SW480 (cell line): ENCODE data around the gene TRABD2A.
"Not testable (repeated sequence)": the region's sequence is repeated elsewhere in the genome, so short reads cannot be mapped to it uniquely, and the experiment has no call there.

ENCODE experiments used
- DNase-seq: peaks from one replicate; pipeline ENCODE4 v3.0.0-alpha.2; 2016; ENCODE audit warnings: low spot score

TRABD2A gene

DNA sequence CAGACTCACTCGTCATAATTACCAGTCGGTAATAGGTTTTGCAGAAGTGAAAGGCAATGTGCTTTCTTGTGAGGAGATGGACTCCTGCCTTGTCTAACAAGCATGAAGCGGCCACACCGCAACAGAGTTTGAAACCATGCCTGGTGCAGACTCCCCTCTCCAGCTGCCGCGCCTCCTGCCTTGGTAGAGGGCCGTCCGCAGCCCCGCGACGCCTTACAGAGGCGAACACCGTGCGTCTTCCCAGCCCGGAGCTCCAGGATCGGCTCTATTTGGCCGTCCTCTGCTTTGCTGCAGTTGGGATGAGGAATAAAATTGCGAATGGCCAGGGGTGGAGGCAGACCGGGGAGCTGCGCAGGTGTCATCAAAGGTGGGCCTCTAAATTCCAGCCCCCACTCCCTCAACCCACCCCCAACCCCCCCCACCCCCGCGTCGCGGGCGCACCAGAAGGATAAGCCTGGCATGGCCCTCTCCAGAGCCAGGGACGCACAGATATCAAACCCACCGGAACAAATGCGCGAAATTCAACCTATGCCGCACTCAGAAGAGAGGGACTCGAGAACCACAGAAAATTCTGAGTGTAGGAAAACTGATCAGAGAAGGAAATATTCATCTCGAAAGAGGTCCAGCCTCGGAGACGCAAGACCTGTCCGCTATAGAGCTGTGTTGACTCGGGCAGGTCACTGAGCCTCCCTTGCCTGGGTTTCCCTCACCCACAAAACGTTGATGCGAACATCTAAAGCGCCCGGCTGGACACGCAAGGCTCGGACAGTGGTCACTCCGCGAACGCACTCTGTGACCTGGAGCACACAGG is 1.1 kb downstream of the TRABD2A start:
- no peak for DNase-seq

DNA sequence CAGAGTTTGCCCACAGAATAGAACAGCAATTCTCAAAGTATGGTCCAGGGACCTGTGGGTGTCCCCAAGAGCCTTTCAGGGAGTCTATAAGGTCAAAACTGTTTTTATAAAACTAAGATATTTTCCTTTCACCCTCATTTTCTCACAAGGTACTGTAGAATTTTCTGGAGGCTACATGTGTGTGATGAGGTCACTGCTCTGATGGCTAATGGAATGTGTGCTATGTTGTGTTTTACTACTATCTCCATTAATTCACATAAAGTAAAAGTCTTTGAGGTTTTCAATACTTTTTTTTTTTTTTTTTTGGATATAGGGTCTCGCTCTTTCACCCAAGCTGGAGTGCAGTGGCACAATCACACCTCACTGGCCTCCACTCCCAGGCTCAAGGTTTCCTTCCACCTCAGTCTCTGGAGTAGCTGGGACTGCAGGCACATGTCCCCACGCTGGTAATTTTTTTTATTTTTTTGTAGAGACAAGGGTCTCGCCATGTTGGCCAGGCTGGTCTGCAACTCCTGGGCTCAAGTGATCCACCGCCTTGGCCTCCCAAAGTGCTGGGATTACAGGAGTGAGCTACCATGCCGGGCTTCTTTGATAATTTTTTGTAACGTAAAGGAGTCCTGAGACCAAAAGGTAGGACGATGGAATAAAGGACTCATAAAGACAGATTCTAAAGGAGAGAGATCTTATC is 1.8 kb downstream of the TRABD2A start:
- no peak for DNase-seq

DNA sequence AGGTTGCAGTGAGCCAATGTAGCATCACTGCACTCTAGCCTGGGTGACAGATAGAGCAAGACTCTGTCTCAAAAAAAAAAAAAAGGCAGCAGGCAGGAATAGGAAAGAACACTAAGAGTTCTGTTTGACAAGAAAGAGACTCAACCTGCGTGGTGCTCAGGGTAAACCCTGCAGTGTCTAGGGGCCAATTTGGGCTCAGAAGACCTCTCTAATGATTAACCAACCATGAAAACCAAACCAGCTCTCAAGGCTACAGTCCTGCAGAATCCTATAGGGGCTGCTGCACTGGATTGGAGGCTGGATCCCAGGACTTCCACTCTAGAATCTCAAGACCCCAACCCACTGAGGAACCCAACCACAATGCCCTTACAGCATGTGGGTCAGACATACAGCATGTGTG is 2.4 kb downstream of the TRABD2A start:
- no peak for DNase-seq

DNA sequence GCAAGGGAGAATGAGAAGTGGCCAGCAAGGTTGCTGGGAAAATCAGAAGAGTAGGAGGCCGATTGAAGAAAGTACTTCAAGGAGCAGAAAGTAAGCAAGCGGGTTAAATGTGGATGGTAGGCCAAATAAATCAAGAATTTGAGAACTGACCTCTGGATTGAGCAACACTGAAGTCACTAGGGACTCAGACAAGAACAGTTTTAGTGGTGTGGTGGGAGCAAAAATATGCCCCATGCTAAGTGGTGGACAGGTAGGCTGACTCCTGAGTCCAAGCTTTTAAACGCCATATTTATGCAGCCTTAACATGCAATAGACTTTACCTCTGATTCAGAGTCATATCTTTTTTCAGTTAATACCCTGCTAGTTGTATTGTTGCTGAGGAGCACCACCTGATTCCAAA is 4.5 kb downstream of the TRABD2A start:
- DNase-seq = no peak

DNA sequence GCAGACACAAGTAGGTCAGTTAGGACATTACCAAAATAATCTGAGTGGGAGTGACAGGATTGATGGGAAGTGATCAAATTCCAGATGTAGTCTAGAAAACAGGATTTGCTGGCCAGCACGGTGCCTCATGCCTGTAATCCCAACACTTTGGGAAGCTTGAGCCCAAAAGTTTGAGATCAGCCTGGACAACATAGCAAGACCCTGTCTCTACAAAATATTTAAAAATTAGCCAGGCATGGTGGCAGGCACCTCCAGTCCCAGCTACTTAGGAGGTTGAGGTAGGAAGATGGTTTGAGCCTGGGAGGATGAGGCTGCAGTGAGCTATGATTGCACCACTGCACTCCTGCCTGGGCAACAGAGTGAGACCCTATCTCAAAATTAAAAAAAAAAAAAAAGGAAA is 5.3 kb downstream of the TRABD2A start:
- DNase-seq = not testable (repeated sequence)

DNA sequence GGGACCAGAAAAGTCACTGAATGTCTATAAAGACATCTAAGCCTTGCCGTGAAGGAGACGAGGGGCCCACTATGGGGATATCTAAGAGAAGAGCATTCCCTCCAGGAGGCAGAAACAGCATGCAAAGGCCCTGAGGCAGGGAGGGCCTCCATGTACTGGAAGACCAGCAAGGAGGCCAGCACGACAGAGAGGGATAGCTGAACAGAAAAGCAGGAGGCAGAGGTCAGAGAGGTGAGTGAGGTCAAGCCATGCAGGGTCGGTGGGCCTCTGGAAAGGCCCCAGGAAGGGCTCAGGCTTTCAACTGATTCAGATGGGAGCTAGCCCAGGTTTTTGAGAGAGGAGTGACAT is 5.7 kb downstream of the TRABD2A start:
- no peak for DNase-seq

DNA sequence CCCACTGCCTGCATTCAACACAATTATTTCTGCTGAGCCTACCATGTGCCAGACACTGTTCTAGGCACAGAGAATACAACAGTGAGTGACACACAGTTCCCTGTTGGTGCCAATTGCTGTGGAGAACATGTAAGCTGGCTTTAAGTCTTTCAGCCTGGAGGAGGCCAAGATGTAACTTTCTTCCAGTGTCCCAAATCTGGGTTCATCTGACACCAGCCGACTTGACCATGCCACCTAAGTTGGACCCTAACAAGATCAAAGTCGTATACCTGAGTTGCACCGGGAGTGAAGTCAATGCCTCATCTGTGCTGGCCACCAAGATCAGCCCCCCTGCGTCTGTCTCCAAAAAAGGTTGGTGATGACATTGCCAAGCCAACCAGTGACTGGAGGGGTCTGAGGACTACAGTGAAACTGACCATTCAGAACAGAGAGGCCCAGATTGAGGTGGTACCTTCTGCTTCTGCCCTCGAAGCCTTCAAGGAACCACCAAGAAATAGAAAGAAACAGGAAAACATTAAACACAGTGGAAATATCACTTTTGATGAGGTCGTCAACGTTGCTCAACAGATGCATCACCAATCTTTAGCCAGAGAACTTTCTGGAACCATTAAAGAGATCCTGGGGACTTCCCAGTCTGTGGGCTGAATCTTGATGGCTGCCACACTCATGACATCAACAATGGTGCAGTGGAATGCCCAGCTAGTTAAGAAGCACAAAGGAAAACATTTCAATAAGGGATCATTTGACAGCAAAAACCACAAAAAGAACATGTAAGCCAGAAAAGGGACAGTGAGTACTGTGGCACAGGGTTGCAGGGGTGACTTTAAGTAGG is 6.3 kb downstream of the TRABD2A start:
- no peak for DNase-seq

DNA sequence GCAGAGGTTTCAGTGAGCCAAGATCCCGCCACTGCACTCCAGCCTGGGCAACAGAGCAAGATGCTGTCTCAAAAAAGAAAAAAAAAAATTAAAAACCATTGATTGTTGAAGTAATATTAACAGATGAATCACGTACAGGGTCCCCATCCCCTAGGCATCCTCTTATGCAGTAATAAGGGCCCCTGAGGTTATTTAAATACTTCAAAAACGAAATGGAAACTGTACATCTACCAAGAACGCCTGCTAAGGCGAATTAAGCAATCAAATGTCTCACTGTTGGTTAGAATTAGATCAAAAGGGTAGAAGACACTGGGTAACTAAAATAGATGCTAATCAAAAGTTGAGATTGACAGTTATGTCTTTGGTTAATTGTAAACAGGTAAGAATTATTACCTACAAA is 7.5 kb downstream of the TRABD2A start:
- no peak for DNase-seq

DNA sequence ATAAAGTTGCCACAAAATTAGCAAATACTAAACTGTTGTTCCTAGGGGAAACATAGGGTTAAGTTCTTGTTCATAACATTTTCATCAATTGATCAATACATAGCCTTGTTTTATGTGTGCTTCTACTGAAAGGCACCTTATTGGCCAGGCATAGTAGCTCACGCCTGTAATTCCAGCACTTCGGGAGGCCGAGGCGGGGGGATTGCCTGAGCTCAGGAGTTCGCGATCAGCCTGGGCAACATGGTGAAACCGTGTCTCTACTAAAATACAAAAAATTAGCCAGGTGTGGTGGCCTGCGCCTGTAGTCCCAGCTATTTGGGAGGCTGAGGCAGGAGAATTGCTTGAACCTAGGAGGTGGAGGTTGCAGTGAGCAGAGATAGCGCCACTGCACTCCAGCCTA is 8.2 kb downstream of the TRABD2A start:
- not testable (repeated sequence) for DNase-seq

DNA sequence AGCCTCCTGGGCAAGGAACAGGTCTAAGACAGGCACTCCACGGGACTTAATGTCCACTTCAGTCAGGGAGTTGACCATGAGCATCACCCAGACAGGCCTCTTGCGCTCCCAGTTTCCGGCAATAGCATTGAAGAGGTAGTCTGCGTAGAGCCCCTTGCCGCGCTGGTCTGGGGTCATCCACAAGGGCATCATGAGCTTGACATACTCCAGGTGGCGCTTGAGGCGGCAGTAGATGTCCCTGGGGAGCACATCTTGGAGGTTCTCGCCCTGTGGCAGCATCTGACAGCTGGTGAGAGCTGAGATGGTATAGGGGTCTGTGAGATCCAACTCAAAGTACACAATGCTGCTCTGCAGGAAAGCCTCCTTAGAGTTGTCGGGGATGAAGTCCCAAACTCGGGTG is 10.6 kb downstream of the TRABD2A start:
- DNase-seq = no peak

DNA sequence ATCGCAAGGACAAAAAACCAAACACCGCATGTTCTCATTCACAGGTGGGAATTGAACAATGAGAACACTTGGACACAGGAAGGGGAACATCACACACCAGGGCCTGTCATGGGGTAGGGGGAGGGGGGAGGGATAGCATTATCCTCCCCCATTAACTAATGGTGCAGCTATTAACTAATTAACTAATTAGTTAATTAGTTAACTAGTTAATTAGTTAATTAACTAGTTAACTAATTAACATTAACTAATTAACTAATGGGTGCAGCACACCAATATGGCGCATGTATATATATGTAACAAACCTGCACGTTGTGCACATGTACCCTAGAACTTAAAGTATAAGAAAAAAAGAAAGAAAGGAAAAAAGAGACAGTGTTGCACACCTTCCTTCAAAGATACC is 12.6 kb downstream of the TRABD2A start:
- DNase-seq = not testable (repeated sequence)

DNA sequence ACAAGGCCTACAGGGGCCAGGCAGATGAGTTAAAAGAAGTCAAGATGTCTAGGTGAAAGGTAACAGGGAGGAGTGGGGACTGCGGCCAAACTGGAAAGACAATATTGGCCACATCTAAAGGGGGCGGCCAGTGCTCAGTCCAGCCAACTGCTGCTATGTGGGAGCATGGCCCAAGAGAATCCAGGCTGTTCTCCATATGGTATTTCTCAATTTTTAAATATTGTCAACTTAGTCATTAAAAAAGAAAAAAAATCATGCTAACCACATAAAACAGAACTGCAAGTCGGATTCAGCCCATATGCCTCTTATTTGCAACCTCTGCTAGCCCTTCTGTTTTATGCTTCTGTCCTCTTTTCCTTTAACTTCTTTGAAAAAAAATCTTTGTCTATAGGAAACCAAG is 14.8 kb downstream of the TRABD2A start:
- DNase-seq = no peak

DNA sequence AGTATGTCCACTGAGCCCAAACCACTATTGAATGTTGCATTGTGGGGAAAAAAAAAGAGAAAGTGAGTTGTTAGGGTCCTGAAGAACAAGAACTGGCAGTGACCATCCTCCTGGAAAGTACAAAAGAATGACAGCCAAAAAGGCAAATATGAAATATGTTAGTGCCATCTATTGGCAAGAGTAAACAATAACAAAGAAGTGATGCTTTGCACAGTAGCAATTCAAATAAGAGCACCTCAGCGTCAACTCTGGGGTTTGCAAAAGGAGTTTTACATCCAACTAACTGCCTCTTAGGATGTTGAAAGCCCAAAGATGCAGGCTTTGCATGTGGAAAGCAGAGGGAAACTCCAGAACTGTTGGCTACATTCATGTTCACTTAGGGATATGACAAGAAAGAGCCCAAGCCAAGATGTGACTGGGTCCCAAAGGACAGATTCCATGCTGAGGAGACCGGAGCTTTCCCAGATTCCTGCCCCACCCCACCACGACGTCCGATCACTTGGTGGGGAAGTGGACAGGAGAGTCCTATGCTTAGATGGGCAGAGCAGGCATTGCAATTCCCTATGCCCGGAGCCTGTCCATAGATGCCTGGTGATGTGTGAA is 15.6 kb downstream of the TRABD2A start:
- peak; percentile 63 for DNase-seq

DNA sequence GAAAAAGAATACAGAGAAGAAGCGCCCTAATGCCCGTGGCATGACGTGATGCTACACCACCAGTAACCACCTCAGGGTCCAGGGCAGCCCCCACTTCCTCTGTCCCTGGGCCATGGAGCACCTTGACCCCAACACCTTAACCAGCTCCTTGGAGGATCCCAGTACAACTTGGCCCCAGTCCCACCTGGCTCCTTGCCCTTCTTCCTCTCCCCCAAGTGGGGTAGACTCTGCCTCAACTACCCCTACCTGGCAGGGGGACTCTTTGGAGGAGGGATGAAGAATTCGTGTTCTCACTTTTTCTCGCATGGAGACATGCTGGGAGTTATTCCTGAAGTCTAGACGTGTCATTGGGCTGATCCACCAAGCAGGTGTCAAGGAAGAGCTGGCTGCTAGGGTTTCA is 18.9 kb downstream of the TRABD2A start:
- no peak for DNase-seq

DNA sequence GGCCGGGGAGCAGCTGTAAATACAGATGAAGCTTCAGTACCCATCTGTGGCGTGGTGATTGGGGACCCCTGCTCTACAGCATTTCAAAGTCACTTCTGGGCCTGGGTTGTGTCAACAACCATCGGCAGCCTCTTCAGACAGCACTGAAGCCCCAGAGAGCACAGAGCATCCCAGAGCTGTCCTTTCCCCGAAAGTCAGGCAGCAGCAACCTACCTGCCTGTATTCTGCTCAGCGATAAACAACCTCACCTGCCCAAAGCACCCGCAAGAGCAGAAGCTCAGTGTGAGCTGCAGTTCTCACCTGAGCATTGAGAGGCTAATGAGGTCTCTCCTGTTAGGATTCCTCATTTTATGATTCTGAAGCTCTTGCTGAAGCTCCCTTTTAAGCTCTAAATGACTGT is 19.3 kb downstream of the TRABD2A start:
- DNase-seq = no peak

DNA sequence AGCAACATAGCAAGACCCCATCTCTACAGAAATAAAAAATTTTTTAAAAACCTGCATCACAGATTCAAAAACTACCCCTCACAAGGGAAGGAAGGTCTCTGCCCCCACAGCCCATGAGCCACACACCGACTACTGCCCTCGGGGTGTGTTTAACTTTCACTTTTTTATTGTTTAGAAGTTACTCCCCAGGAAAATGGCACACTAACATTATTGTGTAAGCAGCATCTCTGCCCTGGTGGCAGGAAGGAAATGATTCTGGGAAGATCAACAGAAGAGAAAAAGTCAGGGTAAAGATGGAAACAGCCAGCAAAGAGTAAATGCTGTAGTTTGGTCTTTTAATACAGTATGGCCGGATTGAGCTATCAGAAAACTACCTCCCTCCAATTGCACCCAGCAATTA is 21.9 kb downstream of the TRABD2A start:
- no peak for DNase-seq

DNA sequence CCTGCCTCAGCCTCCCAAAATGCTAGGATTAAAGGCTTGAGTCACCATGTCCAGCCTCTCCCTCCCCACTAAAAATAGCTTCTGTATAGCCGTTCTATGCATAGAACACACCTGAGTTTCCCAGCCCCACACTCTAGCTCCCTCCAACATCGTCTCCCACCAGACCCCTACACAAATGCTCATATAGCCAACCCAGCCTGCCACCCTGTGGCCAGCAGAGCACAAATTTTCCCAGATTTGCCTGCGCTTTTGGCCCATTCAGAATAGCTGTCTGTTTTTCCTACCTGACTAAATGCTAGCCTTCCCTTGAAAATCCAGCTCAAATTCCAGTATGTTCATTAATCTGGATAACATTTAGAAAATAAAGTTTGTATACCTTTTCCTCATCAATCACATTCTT is 22.8 kb downstream of the TRABD2A start:
- DNase-seq = no peak

DNA sequence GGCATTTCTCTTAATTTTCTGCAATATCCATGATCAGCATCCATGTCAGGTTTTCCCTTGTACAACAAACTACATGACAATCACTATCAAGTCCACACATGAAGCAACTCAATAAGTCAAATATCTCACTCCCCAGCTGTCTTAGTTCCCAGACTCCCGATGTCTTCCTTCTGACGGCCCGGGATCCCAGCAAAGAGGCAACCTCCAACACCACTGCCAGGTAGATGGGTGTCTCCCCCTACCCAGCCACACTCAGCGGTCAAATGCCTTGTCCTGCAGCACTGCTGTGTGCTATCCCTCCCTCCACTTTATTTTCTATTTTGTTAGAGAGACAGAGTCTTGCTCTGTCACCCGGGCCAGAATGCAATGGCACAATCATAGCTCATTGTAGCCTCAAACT is 23.3 kb downstream of the TRABD2A start:
- no peak for DNase-seq

DNA sequence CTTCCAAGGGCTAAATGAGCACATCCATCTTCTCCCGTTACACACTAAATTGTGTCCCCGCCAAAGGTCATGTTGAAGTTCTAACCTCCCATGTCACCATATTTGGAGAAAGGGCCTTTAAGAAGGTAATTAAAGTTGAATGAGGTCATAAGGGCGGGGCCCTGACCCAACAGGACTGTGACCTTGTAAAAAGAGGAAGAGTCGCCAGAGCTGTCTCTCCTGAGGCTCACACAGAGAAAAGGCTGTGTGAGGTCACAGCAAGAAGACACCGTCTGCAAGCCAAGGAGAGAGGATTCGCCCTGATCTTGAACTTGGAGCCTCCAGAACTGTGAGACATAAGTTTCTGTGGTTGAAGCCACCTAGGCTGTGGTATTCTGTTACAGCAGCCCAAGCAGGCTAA is 24.1 kb downstream of the TRABD2A start:
- no peak for DNase-seq

DNA sequence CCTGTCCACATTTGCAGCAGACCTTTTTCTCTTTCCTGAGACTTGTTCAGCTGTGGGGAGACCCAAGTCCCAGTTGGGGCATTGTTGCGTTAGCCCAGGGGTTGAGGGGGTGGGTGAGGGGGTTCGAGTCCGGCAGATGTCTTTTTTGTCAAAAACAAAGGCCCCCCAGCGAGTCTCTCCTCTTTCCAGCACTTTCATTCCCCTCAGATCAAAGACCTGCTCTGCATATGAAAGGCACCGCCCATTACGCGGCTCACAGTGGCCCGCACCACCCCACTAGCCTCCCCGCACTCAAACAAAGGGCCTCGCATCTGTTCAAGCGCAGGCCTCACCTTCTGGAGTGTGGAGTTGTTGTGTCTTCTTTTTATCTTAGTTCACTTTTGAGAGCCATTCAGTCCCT is 25.2 kb downstream of the TRABD2A start:
- no peak for DNase-seq

DNA sequence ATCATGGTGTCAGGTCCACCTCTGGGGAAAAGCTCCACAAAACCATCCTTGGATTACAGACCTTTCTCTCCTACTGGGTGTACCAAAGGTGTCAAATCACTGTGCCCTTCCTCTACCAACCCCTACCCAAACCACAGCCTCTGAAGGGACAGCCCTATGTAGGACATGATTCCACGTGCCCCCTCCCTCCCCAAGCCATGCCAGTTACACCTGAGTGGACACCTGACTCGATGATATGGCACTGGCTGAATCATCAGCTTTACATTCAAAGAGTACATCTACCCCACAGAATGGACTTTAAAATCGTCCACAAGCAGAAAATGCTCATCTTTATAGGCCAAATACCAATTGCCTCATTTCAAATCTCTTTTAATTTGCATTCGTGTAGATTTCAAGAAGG is 26.0 kb downstream of the TRABD2A start:
- no peak for DNase-seq

DNA sequence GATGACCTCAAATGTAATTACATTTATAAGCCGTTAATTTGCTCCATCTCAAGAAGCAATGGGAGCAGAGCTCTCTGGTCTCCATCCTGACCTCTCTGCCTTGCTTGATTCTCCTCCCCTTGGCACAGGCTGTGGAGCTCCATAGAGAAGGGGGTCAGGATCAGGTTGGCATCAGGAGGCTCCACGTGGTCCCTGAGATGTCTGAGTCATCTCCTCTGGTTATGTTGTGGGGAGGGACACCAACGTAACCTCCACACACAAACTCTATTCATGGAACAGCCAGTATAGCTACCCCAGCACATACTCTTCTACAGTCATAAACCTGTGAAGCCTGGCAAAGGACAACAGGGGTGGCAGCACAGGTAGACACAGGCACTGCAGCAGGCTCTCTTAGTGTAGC is 29.0 kb downstream of the TRABD2A start:
- no peak for DNase-seq

DNA sequence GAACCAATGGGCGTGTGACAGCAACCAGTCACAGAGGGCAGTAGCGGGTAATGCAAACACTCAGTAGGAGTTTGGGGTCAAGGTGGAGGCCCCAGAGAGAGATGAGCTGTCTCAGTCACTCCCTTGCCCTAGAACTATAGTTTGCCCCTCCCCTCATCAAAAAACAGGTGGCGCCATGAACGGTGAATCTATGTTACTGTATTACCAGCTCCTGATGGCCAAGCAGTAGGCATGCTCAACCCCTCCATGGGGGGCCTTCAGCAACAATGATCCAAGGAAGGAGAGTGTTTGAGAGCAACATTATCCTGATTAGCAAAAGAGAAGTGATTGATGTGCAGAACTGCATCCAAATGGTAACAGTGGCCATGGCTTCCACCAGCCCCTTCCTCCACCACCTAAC is 30.4 kb downstream of the TRABD2A start:
- no peak for DNase-seq
